Panc1 (cell line): Measurements from ENCODE around the gene ASNSD1. TPM values are rescaled to one million over a fixed set of nuclear protein-coding genes. Genes with fewer than 3 reads are reported as not detected.

Experiments
- ATAC-seq: fragments of 200-7000 bp; cut with Tn5 transposase; 2 replicates; pipeline ENCODE4 v1.9.1; 2020; ENCODE audit warnings: mild to moderate bottlenecking, moderate library complexity
- BruUV-seq: library from RNA; stranded (reverse); fragments of 400-500 nt; replicated peaks from 2 replicates; lab custom pipeline; 2021; lab: Mats Ljungman, UMichigan
- CTCF ChIA-PET: fragments of 300-600 bp; sonication (Branson Sonifier 250); formaldehyde crosslinking; loops from one replicate; lab custom pipeline; 2022; ENCODE audit warnings: antibody characterized with exemption; lab: Charles Lee
- POLR2A ChIA-PET: fragments of 300-600 bp; sonication (Branson Sonifier 250); formaldehyde crosslinking; loops from one replicate; lab custom pipeline; 2022; ENCODE audit warnings: antibody characterized with exemption; lab: Charles Lee
- DNase-seq: peaks from one replicate; pipeline ENCODE4 v3.0.0-alpha.2; 2010; ENCODE audit warnings: low read depth, low spot score
- H3K27ac ChIP-seq: 2 replicates; pipeline ENCODE4 v1.5.1; 2011; ENCODE audit warnings: mild to moderate bottlenecking, low read length, inconsistent platforms
- H3K27me3 ChIP-seq: fragments of 200-500 bp; sonication (Bioruptor generic); 2 replicates; pipeline ENCODE4 v1.6.0; 2014; ENCODE audit warnings: low read length, inconsistent platforms; ENCODE audit not compliant: control insufficient read depth, insufficient read depth
- H3K36me3 ChIP-seq: fragments of 200-500 bp; sonication (Bioruptor generic); 2 replicates; pipeline ENCODE4 v1.5.1; 2014; ENCODE audit warnings: inconsistent platforms, mild to moderate bottlenecking, low read length, moderate library complexity; ENCODE audit not compliant: control insufficient read depth, insufficient read depth
- H3K4me1 ChIP-seq: 2 replicates; pipeline ENCODE4 v1.5.1; 2011; ENCODE audit warnings: inconsistent platforms, mild to moderate bottlenecking, low read length, moderate library complexity; ENCODE audit not compliant: control insufficient read depth, insufficient read depth
- H3K4me3 ChIP-seq, 2 experiments: 2 replicates each; pipeline ENCODE4 v1.5.1; 2011 to 2012; ENCODE audit warnings: low read depth in 2 of 2, low read length in 2 of 2, mild to moderate bottlenecking in 2 of 2, inconsistent platforms in 1 of 2, moderate library complexity in 1 of 2
- H3K9me3 ChIP-seq: fragments of 200-500 bp; sonication (Bioruptor generic); 2 replicates; pipeline ENCODE4 v1.5.1; 2014; ENCODE audit warnings: low read depth, mild to moderate bottlenecking, inconsistent platforms, low read length, moderate library complexity; ENCODE audit not compliant: control insufficient read depth, insufficient read depth
- POLR2AphosphoS5 ChIP-seq: IDR thresholded peaks from 2 replicates; pipeline ENCODE4 v1.6.1; 2012; ENCODE audit warnings: mild to moderate bottlenecking, low read depth, low read length, moderate library complexity
- SIN3A ChIP-seq: IDR thresholded peaks from 2 replicates; pipeline ENCODE4 v1.6.1; 2012; ENCODE audit warnings: low read depth, mild to moderate bottlenecking, low read length, moderate library complexity, borderline replicate concordance; ENCODE audit not compliant: insufficient read depth
- TCF7L2 ChIP-seq: IDR thresholded peaks from 2 replicates; pipeline ENCODE4 v1.6.1; 2011; ENCODE audit warnings: mild to moderate bottlenecking, low read depth, low read length, inconsistent platforms
- in situ Hi-C: cut with HindIII; loops from 2 replicates; pipeline ENCODE4 v1.10.0; 2016; ENCODE audit warnings: low sequenced_read_pairs, low pct_unique_long_range_greater_than_20kb
- intact Hi-C: fragments of 100-400 bp; cut with micrococcal nuclease; formaldehyde crosslinking; loops from one replicate; pipeline ENCODE4 v1.10.0; 2022; ENCODE audit not compliant: unreplicated experiment
- total RNA-seq: library from RNA; stranded (reverse); gene quantifications from one replicate; pipeline ENCODE4 v1.2.1, GENCODE V29; 2021; ENCODE audit not compliant: unreplicated experiment
- TF ChIP-seq, protein P1 (sequence below), 2 experiments: IDR thresholded peaks; 2 replicates each; pipeline ENCODE4 v1.6.1; 2011 to 2012; ENCODE audit warnings: low read depth in 2 of 2, control low read depth in 1 of 2, low read length in 1 of 2, mild to moderate bottlenecking in 1 of 2, moderate library complexity in 1 of 2; ENCODE audit not compliant: insufficient read depth in 1 of 2
- TF ChIP-seq, protein P2 (sequence below): fragments of 450-650 bp; IDR thresholded peaks from 2 replicates; pipeline ENCODE4 v1.5.1; 2017; ENCODE audit warnings: mild to moderate bottlenecking

Gene ASNSD1
- total RNA-seq, 1 experiment from 2014 or later = 30.3 TPM

DNA sequence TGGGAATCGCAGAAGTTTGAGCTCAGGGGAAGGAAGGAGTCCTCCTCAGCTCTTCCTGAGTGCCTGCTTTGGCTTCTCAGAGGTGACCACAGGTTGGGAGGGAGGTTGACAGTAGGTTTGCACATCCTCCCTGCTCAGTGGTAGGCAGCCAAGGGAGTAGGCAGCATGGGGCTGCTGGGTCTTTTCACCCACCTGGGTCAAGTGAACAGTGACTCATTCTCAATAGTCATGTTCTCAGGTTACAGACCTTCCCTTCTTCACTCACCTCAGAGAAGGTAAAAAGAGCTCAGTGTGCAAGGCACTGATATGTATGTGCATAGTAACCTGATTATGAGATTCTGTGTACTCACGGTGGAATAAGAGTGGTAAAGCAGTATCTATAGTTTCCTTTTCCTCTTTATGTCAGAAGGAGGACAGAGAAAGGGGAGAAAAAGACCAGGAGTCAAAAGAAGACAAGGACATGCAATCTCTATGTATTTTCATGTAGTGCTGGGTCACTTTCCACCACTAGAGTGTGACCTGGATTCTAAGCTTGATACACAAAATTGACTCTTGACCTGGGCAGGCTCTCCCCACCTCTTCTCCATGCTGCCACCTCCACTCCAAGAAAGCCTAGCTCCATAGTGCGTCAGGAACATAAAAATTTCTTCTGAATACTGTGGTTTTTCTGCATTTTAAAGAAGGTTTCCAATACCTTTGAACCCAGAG lies 36.5 kb upstream of the ASNSD1 start:
- Histone ChIP-seq H3K36me3 (no peaks in the 10 kb centered on the region; the same call in 1 of the 2 replicates), H3K4me1 (no peaks in the 10 kb centered on the region), H3K4me3 (no peak overlapping the region), H3K27me3 (no peaks in the 10 kb centered on the region), H3K27ac (no peak overlapping the region), H3K9me3 (no peaks in the 10 kb centered on the region)
- TF ChIP-seq, protein P1, sequence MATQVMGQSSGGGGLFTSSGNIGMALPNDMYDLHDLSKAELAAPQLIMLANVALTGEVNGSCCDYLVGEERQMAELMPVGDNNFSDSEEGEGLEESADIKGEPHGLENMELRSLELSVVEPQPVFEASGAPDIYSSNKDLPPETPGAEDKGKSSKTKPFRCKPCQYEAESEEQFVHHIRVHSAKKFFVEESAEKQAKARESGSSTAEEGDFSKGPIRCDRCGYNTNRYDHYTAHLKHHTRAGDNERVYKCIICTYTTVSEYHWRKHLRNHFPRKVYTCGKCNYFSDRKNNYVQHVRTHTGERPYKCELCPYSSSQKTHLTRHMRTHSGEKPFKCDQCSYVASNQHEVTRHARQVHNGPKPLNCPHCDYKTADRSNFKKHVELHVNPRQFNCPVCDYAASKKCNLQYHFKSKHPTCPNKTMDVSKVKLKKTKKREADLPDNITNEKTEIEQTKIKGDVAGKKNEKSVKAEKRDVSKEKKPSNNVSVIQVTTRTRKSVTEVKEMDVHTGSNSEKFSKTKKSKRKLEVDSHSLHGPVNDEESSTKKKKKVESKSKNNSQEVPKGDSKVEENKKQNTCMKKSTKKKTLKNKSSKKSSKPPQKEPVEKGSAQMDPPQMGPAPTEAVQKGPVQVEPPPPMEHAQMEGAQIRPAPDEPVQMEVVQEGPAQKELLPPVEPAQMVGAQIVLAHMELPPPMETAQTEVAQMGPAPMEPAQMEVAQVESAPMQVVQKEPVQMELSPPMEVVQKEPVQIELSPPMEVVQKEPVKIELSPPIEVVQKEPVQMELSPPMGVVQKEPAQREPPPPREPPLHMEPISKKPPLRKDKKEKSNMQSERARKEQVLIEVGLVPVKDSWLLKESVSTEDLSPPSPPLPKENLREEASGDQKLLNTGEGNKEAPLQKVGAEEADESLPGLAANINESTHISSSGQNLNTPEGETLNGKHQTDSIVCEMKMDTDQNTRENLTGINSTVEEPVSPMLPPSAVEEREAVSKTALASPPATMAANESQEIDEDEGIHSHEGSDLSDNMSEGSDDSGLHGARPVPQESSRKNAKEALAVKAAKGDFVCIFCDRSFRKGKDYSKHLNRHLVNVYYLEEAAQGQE (IDR thresholded peaks at IDR 0.05; ENCODE audit: insufficient read depth in 1 of 2, low read depth in 2 of 2, low read length in 1 of 2) = no peak
- TF ChIP-seq SIN3A (no peak), TCF7L2 (no peak), POLR2AphosphoS5 (no peak)
- TF ChIP-seq, protein P2, sequence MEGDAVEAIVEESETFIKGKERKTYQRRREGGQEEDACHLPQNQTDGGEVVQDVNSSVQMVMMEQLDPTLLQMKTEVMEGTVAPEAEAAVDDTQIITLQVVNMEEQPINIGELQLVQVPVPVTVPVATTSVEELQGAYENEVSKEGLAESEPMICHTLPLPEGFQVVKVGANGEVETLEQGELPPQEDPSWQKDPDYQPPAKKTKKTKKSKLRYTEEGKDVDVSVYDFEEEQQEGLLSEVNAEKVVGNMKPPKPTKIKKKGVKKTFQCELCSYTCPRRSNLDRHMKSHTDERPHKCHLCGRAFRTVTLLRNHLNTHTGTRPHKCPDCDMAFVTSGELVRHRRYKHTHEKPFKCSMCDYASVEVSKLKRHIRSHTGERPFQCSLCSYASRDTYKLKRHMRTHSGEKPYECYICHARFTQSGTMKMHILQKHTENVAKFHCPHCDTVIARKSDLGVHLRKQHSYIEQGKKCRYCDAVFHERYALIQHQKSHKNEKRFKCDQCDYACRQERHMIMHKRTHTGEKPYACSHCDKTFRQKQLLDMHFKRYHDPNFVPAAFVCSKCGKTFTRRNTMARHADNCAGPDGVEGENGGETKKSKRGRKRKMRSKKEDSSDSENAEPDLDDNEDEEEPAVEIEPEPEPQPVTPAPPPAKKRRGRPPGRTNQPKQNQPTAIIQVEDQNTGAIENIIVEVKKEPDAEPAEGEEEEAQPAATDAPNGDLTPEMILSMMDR = no peak
- intact Hi-C loops = no loop called here
- ChIA-PET POLR2A (no interaction called here), CTCF (no interaction called here)
- 0 out of 2 replicates have a peak, but pooled peaks have one; percentile 26 for ATAC-seq
- in situ Hi-C loops = no loop called here
- DNase-seq = no peak
- no TSS peak for BruUV-seq

GRCh38 chr2:189625636-189626035 lies 35.6 kb upstream of the ASNSD1 start:
- no peak overlapping the region for H3K27ac ChIP-seq
- H3K4me3 ChIP-seq = no peak overlapping the region
- POLR2A ChIA-PET = no interaction called here

More at GRCh38 chr2:189625636-189626035, 35.6 kb upstream of the ASNSD1 start:
- Histone ChIP-seq H3K4me1 (no peaks in the 10 kb centered on the region), H3K36me3 (no peaks in the 10 kb centered on the region; the same call in 1 of the 2 replicates), H3K27me3 (no peaks in the 10 kb centered on the region), H3K9me3 (no peaks in the 10 kb centered on the region)
- no peak for ATAC-seq
- TF ChIP-seq POLR2AphosphoS5 = no peak
- TF ChIP-seq TCF7L2 = no peak
- TF ChIP-seq, protein P2 = no peak
- no peak for TF ChIP-seq SIN3A
- TF ChIP-seq, protein P1 (IDR thresholded peaks at IDR 0.05; ENCODE audit: insufficient read depth in 1 of 2, low read depth in 2 of 2, low read length in 1 of 2) = no peak
- DNase-seq = no peak
- intact Hi-C loops (no loop called here), in situ Hi-C loops (no loop called here)
- CTCF ChIA-PET = no interaction called here
- BruUV-seq = no TSS peak
